ENCODE data around the gene OR1S1. TPM values are rescaled to one million over a fixed set of nuclear protein-coding genes. Genes with fewer than 3 reads are reported as not detected.
"Not testable (repeated sequence)": the region's sequence is repeated elsewhere in the genome, so short reads cannot be mapped to it uniquely, and the experiment has no call there.

OR1S1 gene
- total RNA-seq, result not detected

GRCh38 chr11:58212420-58212819 lies at the start of gene OR1S1:
OR1S1 (plus strand) TSS chr11:58212720.
- POLR2A ChIA-PET; intact Hi-C loops (cut with micrococcal nuclease); H3K27ac Mint-ChIP-seq; H3K4me3 Mint-ChIP-seq; DNase-seq; CTCF ChIA-PET; H3K4me1 Mint-ChIP-seq (ENCODE audit: low read depth); H3K9me3 Mint-ChIP-seq; H3K27me3 Mint-ChIP-seq; H3K36me3 Mint-ChIP-seq: not testable (repeated sequence)

GRCh38 chr11:58164389-58164788 lies 48.1 kb upstream of the OR1S1 start:
- Mint-ChIP-seq H3K4me1 (ENCODE audit: low read depth) (no peaks in the 10 kb centered on the region), H3K27ac (no peak overlapping the region), H3K36me3 (no peaks in the 10 kb centered on the region), H3K9me3 (no peaks in the 10 kb centered on the region), H3K4me3 (no peak overlapping the region), H3K27me3 (peaks cover 5% of the 10 kb centered on the region)
- no peak for DNase-seq
- ChIA-PET CTCF (no interaction called here), POLR2A (no interaction called here)
- intact Hi-C loops (cut with micrococcal nuclease), result no loop called here

- CTCF ChIA-PET, result no interaction called here
- Mint-ChIP-seq H3K36me3 (no peaks in the 10 kb centered on the region), H3K27ac (no peak overlapping the region), H3K4me3 (no peak overlapping the region), H3K4me1 (ENCODE audit: low read depth) (no peaks in the 10 kb centered on the region), H3K27me3 (peaks cover 5% of the 10 kb centered on the region), H3K9me3 (no peaks in the 10 kb centered on the region)
- intact Hi-C loops (cut with micrococcal nuclease), result no loop called here
- DNase-seq, result no peak
- POLR2A ChIA-PET, result no interaction called here
These were observed 47.5 kb upstream of the OR1S1 start for GRCh38 chr11:58164990-58165389.

- Mint-ChIP-seq H3K4me3 (no peak overlapping the region), H3K36me3 (no peaks in the 10 kb centered on the region), H3K9me3 (no peaks in the 10 kb centered on the region), H3K27me3 (peaks cover 5% of the 10 kb centered on the region), H3K27ac (no peak overlapping the region), H3K4me1 (ENCODE audit: low read depth) (no peaks in the 10 kb centered on the region)
- no peak for DNase-seq
- CTCF ChIA-PET, result no interaction called here
- intact Hi-C loops (cut with micrococcal nuclease), result no loop called here
- POLR2A ChIA-PET, result no interaction called here
These were observed 46.9 kb upstream of the OR1S1 start for GRCh38 chr11:58165504-58166106.

- DNase-seq, result no peak
- no peaks in the 10 kb centered on the region for H3K36me3 Mint-ChIP-seq
- no peak overlapping the region for H3K4me3 Mint-ChIP-seq
- H3K27ac Mint-ChIP-seq, result no peak overlapping the region
- no peaks in the 10 kb centered on the region for H3K4me1 Mint-ChIP-seq (ENCODE audit: low read depth)
- intact Hi-C loops (cut with micrococcal nuclease), result no loop called here
- POLR2A ChIA-PET, result no interaction called here
- H3K9me3 Mint-ChIP-seq, result no peaks in the 10 kb centered on the region
- H3K27me3 Mint-ChIP-seq, result peaks cover 7% of the 10 kb centered on the region
- CTCF ChIA-PET, result no interaction called here
These were observed 35.0 kb upstream of the OR1S1 start for GRCh38 chr11:58177409-58178054.

- Mint-ChIP-seq H3K27ac (no peak overlapping the region), H3K9me3 (no peaks in the 10 kb centered on the region), H3K27me3 (peaks cover 7% of the 10 kb centered on the region), H3K4me1 (ENCODE audit: low read depth) (no peaks in the 10 kb centered on the region), H3K36me3 (no peaks in the 10 kb centered on the region), H3K4me3 (no peak overlapping the region)
- DNase-seq, result no peak
- intact Hi-C loops (cut with micrococcal nuclease), result no loop called here
- ChIA-PET CTCF (no interaction called here), POLR2A (no interaction called here)
These were observed 34.1 kb upstream of the OR1S1 start for GRCh38 chr11:58178444-58178843.

- no peak for DNase-seq
- intact Hi-C loops (cut with micrococcal nuclease), result no loop called here
- ChIA-PET POLR2A (no interaction called here), CTCF (no interaction called here)
- Mint-ChIP-seq H3K9me3 (no peaks in the 10 kb centered on the region), H3K27me3 (peaks cover 7% of the 10 kb centered on the region), H3K4me3 (no peak overlapping the region), H3K27ac (no peak overlapping the region), H3K4me1 (ENCODE audit: low read depth) (no peaks in the 10 kb centered on the region), H3K36me3 (no peaks in the 10 kb centered on the region)
These were observed 32.9 kb upstream of the OR1S1 start for GRCh38 chr11:58179648-58180047.

- Mint-ChIP-seq H3K36me3 (no peaks in the 10 kb centered on the region), H3K9me3 (no peaks in the 10 kb centered on the region), H3K4me3 (no peak overlapping the region), H3K4me1 (ENCODE audit: low read depth) (no peaks in the 10 kb centered on the region), H3K27me3 (no peaks in the 10 kb centered on the region), H3K27ac (no peak overlapping the region)
- CTCF ChIA-PET, result no interaction called here
- intact Hi-C loops (cut with micrococcal nuclease), result no loop called here
- POLR2A ChIA-PET, result no interaction called here
- no peak for DNase-seq
These were observed 25.6 kb upstream of the OR1S1 start for GRCh38 chr11:58186938-58187337.

- Mint-ChIP-seq H3K27ac (no peak within 1 kb of the TSS), H3K36me3 (no peaks in the 10 kb centered on the region), H3K9me3 (no peaks in the 10 kb centered on the region), H3K27me3 (no peaks in the 10 kb centered on the region), H3K4me3 (no peak within 1 kb of the TSS), H3K4me1 (ENCODE audit: low read depth) (no peaks in the 10 kb centered on the region)
- no peak for DNase-seq
- CTCF ChIA-PET, result interaction anchor here (1.0 kb wide), 1 partner anchor 97 kb away, joined by 3 read pairs; no protein-coding TSS in a partner anchor
- intact Hi-C loops (cut with micrococcal nuclease), result no loop called here
- POLR2A ChIA-PET, result no interaction called here
These were observed 23.8 kb upstream of the OR1S1 start, which contains the start of gene OR9Q2 for GRCh38 chr11:58188770-58189169. OR9Q2 (plus strand) TSS chr11:58189070; CDS start chr11:58190491, 1,421 bp downstream.

GRCh38 chr11:58192229-58192628 lies 20.3 kb upstream of the OR1S1 start:
- ChIA-PET POLR2A (no interaction called here), CTCF (no interaction called here)
- intact Hi-C loops (cut with micrococcal nuclease), result no loop called here
- Mint-ChIP-seq H3K4me1 (ENCODE audit: low read depth) (no peaks in the 10 kb centered on the region), H3K27ac (no peak overlapping the region), H3K27me3 (no peaks in the 10 kb centered on the region), H3K36me3 (no peaks in the 10 kb centered on the region), H3K9me3 (no peaks in the 10 kb centered on the region), H3K4me3 (no peak overlapping the region)
- DNase-seq, result no peak

- POLR2A ChIA-PET, result no interaction called here
- no peak for DNase-seq
- H3K4me1 Mint-ChIP-seq (ENCODE audit: low read depth), result no peaks in the 10 kb centered on the region
- no peaks in the 10 kb centered on the region for H3K27me3 Mint-ChIP-seq
- H3K4me3 Mint-ChIP-seq, result no peak overlapping the region
- H3K27ac Mint-ChIP-seq, result no peak overlapping the region
- CTCF ChIA-PET, result no interaction called here
- H3K36me3 Mint-ChIP-seq, result no peaks in the 10 kb centered on the region
- H3K9me3 Mint-ChIP-seq, result peaks cover 8% of the 10 kb centered on the region
- intact Hi-C loops (cut with micrococcal nuclease), result no loop called here
These were observed 19.1 kb upstream of the OR1S1 start for GRCh38 chr11:58193391-58193790.

GRCh38 chr11:58195939-58196338 lies 16.6 kb upstream of the OR1S1 start:
- H3K27me3 Mint-ChIP-seq, result no peaks in the 10 kb centered on the region
- H3K36me3 Mint-ChIP-seq, result no peaks in the 10 kb centered on the region
- no peak overlapping the region for H3K4me3 Mint-ChIP-seq
- H3K4me1 Mint-ChIP-seq (ENCODE audit: low read depth), result no peaks in the 10 kb centered on the region
- peaks cover 8% of the 10 kb centered on the region for H3K9me3 Mint-ChIP-seq
- DNase-seq, result no peak
- H3K27ac Mint-ChIP-seq, result no peak overlapping the region
- POLR2A ChIA-PET, result no interaction called here
- CTCF ChIA-PET, result no interaction called here
- intact Hi-C loops (cut with micrococcal nuclease), result no loop called here

- H3K27me3 Mint-ChIP-seq, result peaks cover 10% of the 10 kb centered on the region
- intact Hi-C loops (cut with micrococcal nuclease), result no loop called here
- DNase-seq, result no peak
- ChIA-PET CTCF (no interaction called here), POLR2A (no interaction called here)
- no peak overlapping the region for H3K4me3 Mint-ChIP-seq
- peaks cover 8% of the 10 kb centered on the region for H3K9me3 Mint-ChIP-seq
- no peak overlapping the region for H3K27ac Mint-ChIP-seq
- H3K36me3 Mint-ChIP-seq, result no peaks in the 10 kb centered on the region
- H3K4me1 Mint-ChIP-seq (ENCODE audit: low read depth), result no peaks in the 10 kb centered on the region
These were observed 13.2 kb upstream of the OR1S1 start for GRCh38 chr11:58199271-58199670.

Measured in activated CD4-positive, alpha-beta memory T cell treated with anti-CD3 and anti-CD28 coated beads for 36 hours (primary cell).